Measurements from ENCODE around the gene TNRC6C. TPM values are rescaled to one million over a fixed set of nuclear protein-coding genes. Genes with fewer than 3 reads are reported as not detected.
A peak's percentile ranks its signal among the peaks of the same experiment; 100 is the strongest.

TNRC6C gene
- total and polyA plus RNA-seq, 2 of the 13 experiments (the other 11 are each of a cell fraction or from before 2014, with no cell fraction given): 0.66 to 4.9 TPM

DNA sequence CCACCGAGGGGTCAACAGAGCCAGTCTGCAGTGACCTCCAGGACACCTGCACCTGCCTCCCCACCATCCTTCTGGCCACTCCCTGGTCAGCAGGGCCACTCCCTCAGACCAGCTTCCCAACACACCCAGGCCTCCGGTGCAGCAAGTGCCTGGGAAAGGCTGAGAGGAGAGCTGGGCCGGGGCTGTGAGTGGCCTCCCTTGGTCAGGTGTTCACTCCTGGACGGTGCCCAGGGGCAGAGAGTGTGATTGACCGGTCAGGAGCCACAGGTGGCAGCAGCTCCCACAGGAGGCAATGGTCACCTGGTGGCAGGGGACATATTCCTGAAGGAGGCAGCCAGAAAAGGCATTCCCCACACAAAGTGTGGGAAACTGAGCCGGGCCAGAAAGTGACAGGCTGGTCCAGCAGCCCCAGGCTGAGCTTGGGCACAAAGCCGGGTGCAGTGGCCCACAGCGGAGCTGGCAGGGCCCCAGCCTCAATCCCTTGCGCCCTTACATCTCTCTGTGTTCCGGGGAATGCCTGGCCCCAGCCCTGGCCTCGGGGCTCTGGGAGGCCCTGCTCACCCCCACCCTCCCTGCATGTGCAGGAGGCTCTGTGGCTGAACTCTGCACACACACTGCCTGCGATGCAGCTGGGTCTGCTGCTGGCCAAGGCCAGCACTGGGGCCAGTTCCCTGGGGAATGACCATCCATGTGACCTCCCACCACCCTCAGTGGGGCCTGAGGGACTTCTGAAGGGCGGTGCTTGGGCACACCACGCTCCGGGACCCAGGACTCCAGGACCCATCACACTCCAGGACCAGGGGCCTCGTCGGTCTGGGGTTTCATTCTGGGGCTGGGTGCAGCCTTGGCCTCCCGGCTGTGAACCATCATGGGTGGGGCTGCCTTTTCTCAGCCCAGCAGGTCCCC lies 186.5 kb downstream of the TNRC6C start (continued):
- TF ChIP-seq ZNF616 (CRISPR knock-in tag; IDR thresholded peaks at IDR 0.05; ENCODE audit: low read depth) (0 out of 2 replicates have a peak, but pooled peaks have one; percentile 19), MTF2 (CRISPR knock-in tag; IDR thresholded peaks at IDR 0.05; ENCODE audit: borderline replicate concordance) (peak; percentile 51; the same call in 1 of the 2 replicates), ZNF33A (CRISPR knock-in tag; IDR thresholded peaks at IDR 0.05; ENCODE audit: borderline replicate concordance) (no peak), ZNF552 (CRISPR knock-in tag; IDR thresholded peaks at IDR 0.05; ENCODE audit: borderline replicate concordance) (peak; percentile 86), KDM6A (CRISPR knock-in tag; IDR thresholded peaks at IDR 0.05; ENCODE audit: low read depth) (peak; percentile 82), HNRNPK (IDR thresholded peaks at IDR 0.05; ENCODE audit: low read depth, low read length, poor library complexity, severe bottlenecking) (no peak), SIX4 (CRISPR knock-in tag; IDR thresholded peaks at IDR 0.05) (no peak), HMGA1 (CRISPR knock-in tag; conservative IDR thresholded peaks at IDR 0.05) (no peak), HNRNPH1 (optimal IDR thresholded peaks at IDR 0.05; ENCODE audit: low read depth, low read length) (no peak), HNF4G (IDR thresholded peaks at IDR 0.05; ENCODE audit: borderline replicate concordance, low read depth, low read length) (no peak), HNF4G (CRISPR knock-in tag; IDR thresholded peaks at IDR 0.05; ENCODE audit: borderline replicate concordance, low read depth) (peak; percentile 77; the same call in 1 of the 2 replicates), SMC3 (IDR thresholded peaks at IDR 0.05; ENCODE audit: low read length) (no peak)
- TF ChIP-seq, protein P1, sequence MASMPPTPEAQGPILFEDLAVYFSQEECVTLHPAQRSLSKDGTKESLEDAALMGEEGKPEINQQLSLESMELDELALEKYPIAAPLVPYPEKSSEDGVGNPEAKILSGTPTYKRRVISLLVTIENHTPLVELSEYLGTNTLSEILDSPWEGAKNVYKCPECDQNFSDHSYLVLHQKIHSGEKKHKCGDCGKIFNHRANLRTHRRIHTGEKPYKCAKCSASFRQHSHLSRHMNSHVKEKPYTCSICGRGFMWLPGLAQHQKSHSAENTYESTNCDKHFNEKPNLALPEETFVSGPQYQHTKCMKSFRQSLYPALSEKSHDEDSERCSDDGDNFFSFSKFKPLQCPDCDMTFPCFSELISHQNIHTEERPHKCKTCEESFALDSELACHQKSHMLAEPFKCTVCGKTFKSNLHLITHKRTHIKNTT (CRISPR knock-in tag; IDR thresholded peaks at IDR 0.05): no peak
- TF ChIP-seq, protein P2, sequence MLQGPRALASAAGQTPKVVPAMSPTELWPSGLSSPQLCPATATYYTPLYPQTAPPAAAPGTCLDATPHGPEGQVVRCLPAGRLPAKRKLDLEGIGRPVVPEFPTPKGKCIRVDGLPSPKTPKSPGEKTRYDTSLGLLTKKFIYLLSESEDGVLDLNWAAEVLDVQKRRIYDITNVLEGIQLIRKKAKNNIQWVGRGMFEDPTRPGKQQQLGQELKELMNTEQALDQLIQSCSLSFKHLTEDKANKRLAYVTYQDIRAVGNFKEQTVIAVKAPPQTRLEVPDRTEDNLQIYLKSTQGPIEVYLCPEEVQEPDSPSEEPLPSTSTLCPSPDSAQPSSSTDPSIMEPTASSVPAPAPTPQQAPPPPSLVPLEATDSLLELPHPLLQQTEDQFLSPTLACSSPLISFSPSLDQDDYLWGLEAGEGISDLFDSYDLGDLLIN (CRISPR knock-in tag; IDR thresholded peaks at IDR 0.05; ENCODE audit: borderline replicate concordance): 0 out of 2 replicates have a peak, but pooled peaks have one; percentile 75
- TF ChIP-seq, protein P3, sequence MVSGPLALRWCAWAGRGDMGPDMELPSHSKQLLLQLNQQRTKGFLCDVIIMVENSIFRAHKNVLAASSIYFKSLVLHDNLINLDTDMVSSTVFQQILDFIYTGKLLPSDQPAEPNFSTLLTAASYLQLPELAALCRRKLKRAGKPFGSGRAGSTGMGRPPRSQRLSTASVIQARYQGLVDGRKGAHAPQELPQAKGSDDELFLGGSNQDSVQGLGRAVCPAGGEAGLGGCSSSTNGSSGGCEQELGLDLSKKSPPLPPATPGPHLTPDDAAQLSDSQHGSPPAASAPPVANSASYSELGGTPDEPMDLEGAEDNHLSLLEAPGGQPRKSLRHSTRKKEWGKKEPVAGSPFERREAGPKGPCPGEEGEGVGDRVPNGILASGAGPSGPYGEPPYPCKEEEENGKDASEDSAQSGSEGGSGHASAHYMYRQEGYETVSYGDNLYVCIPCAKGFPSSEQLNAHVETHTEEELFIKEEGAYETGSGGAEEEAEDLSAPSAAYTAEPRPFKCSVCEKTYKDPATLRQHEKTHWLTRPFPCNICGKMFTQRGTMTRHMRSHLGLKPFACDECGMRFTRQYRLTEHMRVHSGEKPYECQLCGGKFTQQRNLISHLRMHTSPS (CRISPR knock-in tag; IDR thresholded peaks at IDR 0.05; ENCODE audit: low read depth): peak; percentile 77; the same call in 1 of the 2 replicates
- TF ChIP-seq, protein P4, sequence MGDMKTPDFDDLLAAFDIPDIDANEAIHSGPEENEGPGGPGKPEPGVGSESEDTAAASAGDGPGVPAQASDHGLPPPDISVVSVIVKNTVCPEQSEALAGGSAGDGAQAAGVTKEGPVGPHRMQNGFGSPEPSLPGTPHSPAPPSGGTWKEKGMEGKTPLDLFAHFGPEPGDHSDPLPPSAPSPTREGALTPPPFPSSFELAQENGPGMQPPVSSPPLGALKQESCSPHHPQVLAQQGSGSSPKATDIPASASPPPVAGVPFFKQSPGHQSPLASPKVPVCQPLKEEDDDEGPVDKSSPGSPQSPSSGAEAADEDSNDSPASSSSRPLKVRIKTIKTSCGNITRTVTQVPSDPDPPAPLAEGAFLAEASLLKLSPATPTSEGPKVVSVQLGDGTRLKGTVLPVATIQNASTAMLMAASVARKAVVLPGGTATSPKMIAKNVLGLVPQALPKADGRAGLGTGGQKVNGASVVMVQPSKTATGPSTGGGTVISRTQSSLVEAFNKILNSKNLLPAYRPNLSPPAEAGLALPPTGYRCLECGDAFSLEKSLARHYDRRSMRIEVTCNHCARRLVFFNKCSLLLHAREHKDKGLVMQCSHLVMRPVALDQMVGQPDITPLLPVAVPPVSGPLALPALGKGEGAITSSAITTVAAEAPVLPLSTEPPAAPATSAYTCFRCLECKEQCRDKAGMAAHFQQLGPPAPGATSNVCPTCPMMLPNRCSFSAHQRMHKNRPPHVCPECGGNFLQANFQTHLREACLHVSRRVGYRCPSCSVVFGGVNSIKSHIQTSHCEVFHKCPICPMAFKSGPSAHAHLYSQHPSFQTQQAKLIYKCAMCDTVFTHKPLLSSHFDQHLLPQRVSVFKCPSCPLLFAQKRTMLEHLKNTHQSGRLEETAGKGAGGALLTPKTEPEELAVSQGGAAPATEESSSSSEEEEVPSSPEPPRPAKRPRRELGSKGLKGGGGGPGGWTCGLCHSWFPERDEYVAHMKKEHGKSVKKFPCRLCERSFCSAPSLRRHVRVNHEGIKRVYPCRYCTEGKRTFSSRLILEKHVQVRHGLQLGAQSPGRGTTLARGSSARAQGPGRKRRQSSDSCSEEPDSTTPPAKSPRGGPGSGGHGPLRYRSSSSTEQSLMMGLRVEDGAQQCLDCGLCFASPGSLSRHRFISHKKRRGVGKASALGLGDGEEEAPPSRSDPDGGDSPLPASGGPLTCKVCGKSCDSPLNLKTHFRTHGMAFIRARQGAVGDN (CRISPR knock-in tag; IDR thresholded peaks at IDR 0.05): peak; percentile 93
- TF ChIP-seq, protein P5, sequence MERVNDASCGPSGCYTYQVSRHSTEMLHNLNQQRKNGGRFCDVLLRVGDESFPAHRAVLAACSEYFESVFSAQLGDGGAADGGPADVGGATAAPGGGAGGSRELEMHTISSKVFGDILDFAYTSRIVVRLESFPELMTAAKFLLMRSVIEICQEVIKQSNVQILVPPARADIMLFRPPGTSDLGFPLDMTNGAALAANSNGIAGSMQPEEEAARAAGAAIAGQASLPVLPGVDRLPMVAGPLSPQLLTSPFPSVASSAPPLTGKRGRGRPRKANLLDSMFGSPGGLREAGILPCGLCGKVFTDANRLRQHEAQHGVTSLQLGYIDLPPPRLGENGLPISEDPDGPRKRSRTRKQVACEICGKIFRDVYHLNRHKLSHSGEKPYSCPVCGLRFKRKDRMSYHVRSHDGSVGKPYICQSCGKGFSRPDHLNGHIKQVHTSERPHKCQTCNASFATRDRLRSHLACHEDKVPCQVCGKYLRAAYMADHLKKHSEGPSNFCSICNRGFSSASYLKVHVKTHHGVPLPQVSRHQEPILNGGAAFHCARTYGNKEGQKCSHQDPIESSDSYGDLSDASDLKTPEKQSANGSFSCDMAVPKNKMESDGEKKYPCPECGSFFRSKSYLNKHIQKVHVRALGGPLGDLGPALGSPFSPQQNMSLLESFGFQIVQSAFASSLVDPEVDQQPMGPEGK (CRISPR knock-in tag; IDR thresholded peaks at IDR 0.05): peak; percentile 85
